Metanephros (tissue), 1 donor: ENCODE data around the gene MMAB. TPM values are rescaled to one million over a fixed set of nuclear protein-coding genes. Genes with fewer than 3 reads are reported as not detected.

Experiments
- total RNA-seq: library from RNA; depleted of rRNA; stranded (reverse); fragments of >200 nt; gene quantifications from one replicate; pipeline ENCODE4 v1.2.3, GENCODE V29; 2014

MMAB gene
- 23.8 TPM for total RNA-seq

DNA sequence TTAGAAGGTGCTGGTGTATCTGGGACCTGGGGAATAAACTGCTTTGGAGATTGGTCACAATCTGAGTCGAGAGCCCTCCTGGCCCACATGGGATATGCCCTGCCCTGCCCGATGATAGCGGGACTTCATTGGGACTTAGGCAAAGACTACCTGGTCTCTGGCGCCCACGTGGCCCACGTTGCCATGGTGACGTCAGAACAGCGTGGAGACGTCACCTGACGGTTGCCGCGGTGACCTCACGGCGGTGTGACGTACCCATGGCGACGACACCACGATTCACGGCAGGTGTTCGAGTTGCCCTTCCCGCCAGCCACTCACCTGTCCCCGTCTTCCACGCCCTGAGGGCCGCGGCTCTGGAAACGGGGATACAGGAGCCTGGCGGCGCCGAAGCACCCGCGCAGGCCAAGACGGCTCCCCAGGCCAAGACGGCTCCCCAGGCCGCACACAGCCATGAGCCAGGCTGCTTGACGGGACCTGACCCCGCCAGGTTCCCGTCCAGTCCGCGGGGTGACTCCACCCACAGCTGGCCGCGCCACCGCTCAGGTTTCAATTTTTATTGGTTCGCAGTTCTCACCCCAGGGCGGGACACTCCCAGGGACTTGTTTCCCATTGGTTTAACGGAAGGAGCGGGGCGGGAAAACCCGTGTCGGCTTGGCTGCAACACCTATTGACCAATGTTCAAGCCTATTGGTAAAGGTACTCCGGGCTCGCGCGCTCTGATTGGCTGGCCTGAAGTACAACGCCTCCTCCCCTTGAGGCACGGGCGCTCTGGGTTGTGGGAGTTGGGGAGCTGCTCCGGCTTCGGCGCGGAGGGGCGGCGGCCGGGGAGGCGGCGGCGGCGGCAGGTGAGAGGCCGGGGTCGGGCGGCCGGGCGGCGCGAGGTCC is at the start of gene MMAB, which contains the start of gene MVK:
TSS of gene MMAB (minus strand) at position 476 of the 885 bp plus-strand sequence. CDS start at position 452, 24 bp downstream.
TSS of gene MVK (plus strand) at position 766 of the 885 bp plus-strand sequence. CDS start 1,029 bp downstream, outside the sequence.

Other genes with a start within 250 kb of the MMAB start
- gene MYO1H, start 225.6 kb downstream of the MMAB start, total RNA-seq = 0.53 TPM
- 73.7 TPM for gene KCTD10, start 96.2 kb downstream of the MMAB start, total RNA-seq
- gene UBE3B, start 95.9 kb downstream of the MMAB start, total RNA-seq = 64.2 TPM
- 19.0 TPM for gene MVK, start 290 bp upstream of the MMAB start, total RNA-seq
- 5.0 TPM for gene FAM222A, start 140.3 kb upstream of the MMAB start, total RNA-seq